ENCODE results near the gene KCND3. TPM values are rescaled to one million over a fixed set of nuclear protein-coding genes. Genes with fewer than 3 reads are reported as not detected.
A peak's percentile ranks its signal among the peaks of the same experiment; 100 is the strongest.

Gene KCND3
- total RNA-seq, 1 experiment from 2014 or later = 0.10 TPM

- H3K36me3 ChIP-seq = no peaks in the 10 kb centered on the region
- H3K4me3 ChIP-seq = no peak overlapping the region
- H3K27me3 ChIP-seq = 0 out of 2 replicates have a peak, but pooled peaks cover 5% of the 10 kb centered on the region
- no peaks in the 10 kb centered on the region for H3K9me3 ChIP-seq
- DNase-seq = no peak
Observed at GRCh38 chr1:111908011-111908621, 81.4 kb downstream of the KCND3 start.

GRCh38 chr1:111907321-111907720 is 82.1 kb downstream of the KCND3 start:
- Histone ChIP-seq H3K27me3 (0 out of 2 replicates have a peak, but pooled peaks cover 5% of the 10 kb centered on the region), H3K9me3 (no peaks in the 10 kb centered on the region), H3K36me3 (no peaks in the 10 kb centered on the region), H3K4me3 (no peak overlapping the region)
- peak; percentile 8 for DNase-seq

DNA sequence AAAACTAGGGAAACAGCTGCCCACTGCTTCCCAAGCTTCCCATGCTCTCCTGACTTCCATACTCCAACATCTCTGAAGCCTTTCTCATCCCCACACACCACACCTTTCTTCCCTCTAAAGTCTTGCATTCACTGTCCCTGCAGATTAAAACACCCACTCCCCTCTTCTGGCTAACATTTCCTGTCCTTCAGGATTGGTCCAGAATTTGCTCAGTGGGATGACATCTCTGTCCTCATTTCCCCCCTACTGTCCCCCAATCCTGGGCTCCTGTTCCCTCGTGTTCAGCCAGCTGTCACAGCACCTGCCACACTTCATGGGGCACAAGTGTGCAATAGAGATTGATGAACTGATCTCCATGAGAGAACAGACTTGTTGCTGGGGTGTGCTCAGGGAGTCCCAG is 82.7 kb downstream of the KCND3 start:
- no peaks in the 10 kb centered on the region for H3K9me3 ChIP-seq
- no peak overlapping the region for H3K4me3 ChIP-seq
- DNase-seq = no peak
- 0 out of 2 replicates have a peak, but pooled peaks cover 5% of the 10 kb centered on the region for H3K27me3 ChIP-seq
- H3K36me3 ChIP-seq = no peaks in the 10 kb centered on the region

DNA sequence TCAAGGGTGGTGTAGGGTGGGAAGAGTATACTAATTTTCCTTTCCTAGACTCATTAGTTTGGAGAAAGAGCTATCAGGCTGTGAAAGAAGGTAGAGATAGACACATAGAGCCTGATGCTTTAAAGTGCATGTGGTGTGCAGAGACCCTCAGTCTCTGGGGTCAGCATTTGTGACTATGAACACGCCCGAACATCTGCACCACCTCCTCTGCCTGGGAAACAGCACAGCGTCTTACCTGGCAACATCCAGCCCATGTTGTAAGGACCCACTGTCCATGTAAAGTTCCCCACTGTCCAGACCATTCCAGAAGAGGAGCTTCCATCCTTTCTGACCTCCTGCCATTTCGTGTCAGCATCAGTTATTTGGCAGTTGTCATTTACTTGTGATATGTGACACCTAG is 83.4 kb downstream of the KCND3 start:
- H3K27me3 ChIP-seq = 0 out of 2 replicates have a peak, but pooled peaks cover 5% of the 10 kb centered on the region
- H3K36me3 ChIP-seq = no peaks in the 10 kb centered on the region
- no peak for DNase-seq
- H3K4me3 ChIP-seq = no peak overlapping the region
- H3K9me3 ChIP-seq = no peaks in the 10 kb centered on the region

GRCh38 chr1:111904478-111905218 is 84.8 kb downstream of the KCND3 start:
- DNase-seq = peak; percentile 7
- Histone ChIP-seq H3K9me3 (no peaks in the 10 kb centered on the region), H3K36me3 (no peaks in the 10 kb centered on the region), H3K27me3 (0 out of 2 replicates have a peak, but pooled peaks cover 5% of the 10 kb centered on the region), H3K4me3 (no peak overlapping the region)

DNA sequence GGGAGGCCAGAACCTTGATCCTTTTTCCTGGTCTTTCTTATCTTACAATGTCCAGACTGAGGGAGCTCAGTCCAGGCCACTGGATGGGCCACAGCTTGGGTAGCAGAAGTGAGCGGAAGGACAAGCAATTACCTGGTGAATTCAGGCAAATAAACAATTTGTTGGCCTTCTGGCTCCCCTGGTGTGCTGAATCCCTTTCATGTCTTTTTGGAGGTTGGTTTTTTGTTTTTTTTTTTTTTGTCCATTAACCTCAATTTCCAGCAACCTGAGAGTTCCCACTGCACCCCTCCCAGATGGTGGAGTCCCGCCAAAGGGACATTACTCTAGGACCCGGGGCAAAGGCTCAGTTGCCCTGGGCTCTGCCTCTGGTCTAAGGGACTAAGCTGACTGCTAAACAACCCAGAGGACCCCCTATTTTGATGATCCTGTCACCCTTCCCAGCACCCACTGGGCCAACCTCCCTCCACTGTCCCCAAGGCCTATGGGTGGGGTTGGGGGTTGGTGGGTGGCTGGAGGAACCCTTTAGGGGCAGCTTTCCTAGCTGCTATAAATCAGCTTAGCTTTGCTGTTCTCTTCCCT is 85.5 kb downstream of the KCND3 start:
- H3K4me3 ChIP-seq = no peak overlapping the region
- no peak for DNase-seq
- 0 out of 2 replicates have a peak, but pooled peaks cover 5% of the 10 kb centered on the region for H3K27me3 ChIP-seq
- H3K36me3 ChIP-seq = no peaks in the 10 kb centered on the region
- no peaks in the 10 kb centered on the region for H3K9me3 ChIP-seq

GRCh38 chr1:111903148-111903870 is 86.2 kb downstream of the KCND3 start:
- no peak overlapping the region for H3K4me3 ChIP-seq
- H3K36me3 ChIP-seq = no peaks in the 10 kb centered on the region
- no peak for DNase-seq
- 0 out of 2 replicates have a peak, but pooled peaks cover 5% of the 10 kb centered on the region for H3K27me3 ChIP-seq
- no peaks in the 10 kb centered on the region for H3K9me3 ChIP-seq

DNA sequence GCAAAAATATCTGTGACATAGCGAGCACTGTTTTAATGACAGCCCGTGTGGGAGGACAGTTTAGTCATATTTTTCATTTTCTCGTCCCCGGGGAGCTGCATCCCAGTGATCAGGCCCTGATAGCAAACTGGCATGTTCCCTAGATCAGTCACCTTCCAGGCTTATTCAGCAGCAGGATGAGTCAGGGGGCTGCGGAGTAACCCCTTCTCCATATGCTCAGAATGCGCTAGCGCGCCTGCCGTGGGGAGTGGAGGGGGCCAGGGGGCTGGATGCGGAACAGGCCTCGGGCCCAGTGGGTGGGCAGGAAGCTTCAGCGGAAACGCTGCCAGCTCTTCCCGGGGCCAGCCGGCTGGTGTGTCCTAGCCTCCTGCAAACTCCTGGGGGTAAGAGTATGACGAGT is 94.0 kb downstream of the KCND3 start:
- Histone ChIP-seq H3K36me3 (no peaks in the 10 kb centered on the region), H3K27me3 (no peaks in the 10 kb centered on the region), H3K9me3 (no peaks in the 10 kb centered on the region), H3K4me3 (no peak overlapping the region)
- peak; percentile 43 for DNase-seq

DNA sequence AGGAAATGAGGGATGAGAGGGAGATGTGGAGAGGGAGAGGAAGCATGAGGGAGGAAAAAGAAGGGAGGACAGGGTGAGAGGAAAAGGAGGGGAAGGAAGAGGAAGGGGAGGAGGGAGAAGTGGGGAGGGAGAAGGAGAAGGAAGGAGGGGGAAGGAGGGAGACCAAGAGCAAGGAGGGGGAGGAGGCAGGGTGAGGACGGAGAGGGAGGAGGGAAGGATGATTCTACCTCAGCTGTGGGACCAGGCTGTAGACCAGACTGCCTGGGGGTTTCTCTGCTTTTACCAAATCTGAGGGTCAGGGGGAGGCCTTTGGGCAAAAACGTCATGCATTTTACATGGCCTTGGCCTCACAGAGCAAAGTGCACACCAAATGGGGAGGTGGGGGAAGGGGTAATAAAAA is 94.5 kb downstream of the KCND3 start:
- no peaks in the 10 kb centered on the region for H3K9me3 ChIP-seq
- no peaks in the 10 kb centered on the region for H3K27me3 ChIP-seq
- H3K36me3 ChIP-seq = no peaks in the 10 kb centered on the region
- no peak overlapping the region for H3K4me3 ChIP-seq
- no peak for DNase-seq

GRCh38 chr1:111894497-111894896 is 95.0 kb downstream of the KCND3 start:
- Histone ChIP-seq H3K36me3 (no peaks in the 10 kb centered on the region), H3K27me3 (no peaks in the 10 kb centered on the region), H3K9me3 (no peaks in the 10 kb centered on the region), H3K4me3 (no peak overlapping the region)
- DNase-seq = no peak

DNA sequence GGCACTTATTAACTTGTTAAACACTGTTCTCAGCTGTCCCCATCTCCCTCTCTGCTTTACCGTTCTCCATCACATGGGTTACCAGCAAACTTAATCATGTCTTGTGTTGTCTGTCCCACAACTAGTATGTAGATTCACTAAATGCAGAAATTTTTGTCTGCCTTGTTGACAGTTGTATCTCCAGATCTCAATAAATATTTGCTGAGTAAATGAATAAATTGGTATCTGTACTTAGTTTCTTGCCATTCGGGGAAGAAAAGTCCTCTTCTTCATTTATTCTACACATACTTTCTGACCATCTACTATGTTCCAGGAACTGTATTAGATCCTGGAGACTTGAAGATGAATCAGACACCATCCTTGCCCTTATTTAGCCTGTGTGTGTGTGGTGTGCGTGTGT is 97.9 kb downstream of the KCND3 start:
- no peak for DNase-seq
- Histone ChIP-seq H3K4me3 (no peak overlapping the region), H3K36me3 (no peaks in the 10 kb centered on the region), H3K27me3 (no peaks in the 10 kb centered on the region), H3K9me3 (no peaks in the 10 kb centered on the region)

GRCh38 chr1:111888740-111889376 is 100.6 kb downstream of the KCND3 start:
- H3K27me3 ChIP-seq = no peaks in the 10 kb centered on the region
- no peaks in the 10 kb centered on the region for H3K36me3 ChIP-seq
- no peaks in the 10 kb centered on the region for H3K9me3 ChIP-seq
- H3K4me3 ChIP-seq = no peak overlapping the region
- DNase-seq = no peak

GRCh38 chr1:111887875-111888274 is 101.6 kb downstream of the KCND3 start:
- no peaks in the 10 kb centered on the region for H3K36me3 ChIP-seq
- no peak overlapping the region for H3K4me3 ChIP-seq
- H3K9me3 ChIP-seq = no peaks in the 10 kb centered on the region
- no peaks in the 10 kb centered on the region for H3K27me3 ChIP-seq
- DNase-seq = no peak

GRCh38 chr1:111887385-111887784 is 102.1 kb downstream of the KCND3 start:
- no peaks in the 10 kb centered on the region for H3K27me3 ChIP-seq
- no peak overlapping the region for H3K4me3 ChIP-seq
- no peaks in the 10 kb centered on the region for H3K36me3 ChIP-seq
- no peak for DNase-seq
- no peaks in the 10 kb centered on the region for H3K9me3 ChIP-seq

DNA sequence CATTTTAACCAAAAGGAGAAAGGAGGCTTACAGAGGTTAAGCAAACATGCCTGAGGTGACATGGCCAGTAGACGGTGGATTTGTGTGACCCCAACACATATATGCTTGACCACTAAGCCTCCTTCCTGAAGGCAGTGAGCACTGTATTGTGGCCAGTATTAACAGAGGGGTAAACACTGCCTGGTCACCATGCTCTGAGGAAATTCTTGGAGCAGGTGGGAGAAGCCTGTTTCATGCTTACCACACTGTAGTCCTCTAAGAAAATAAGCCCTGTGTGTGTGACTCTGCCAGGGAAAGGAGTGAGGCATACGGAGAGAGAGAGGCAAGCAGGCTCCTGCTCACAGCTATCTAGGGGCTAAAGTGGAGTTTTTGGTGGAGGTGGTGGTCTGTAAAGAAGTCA is 102.7 kb downstream of the KCND3 start:
- no peak overlapping the region for H3K4me3 ChIP-seq
- H3K27me3 ChIP-seq = no peaks in the 10 kb centered on the region
- H3K36me3 ChIP-seq = no peaks in the 10 kb centered on the region
- DNase-seq = no peak
- no peaks in the 10 kb centered on the region for H3K9me3 ChIP-seq

GRCh38 chr1:111884772-111885443 is 104.6 kb downstream of the KCND3 start:
- Histone ChIP-seq H3K9me3 (no peaks in the 10 kb centered on the region), H3K4me3 (no peak overlapping the region), H3K36me3 (no peaks in the 10 kb centered on the region), H3K27me3 (no peaks in the 10 kb centered on the region)
- DNase-seq = no peak
